A673 (cell line): ENCODE measurements around the gene VWA2. TPM values are rescaled to one million over a fixed set of nuclear protein-coding genes. Genes with fewer than 3 reads are reported as not detected.
A peak's percentile ranks its signal among the peaks of the same experiment; 100 is the strongest.

Experiments
- BruUV-seq: library from RNA; stranded (reverse); fragments of 400-500 nt; replicated peaks from 2 replicates; lab custom pipeline; 2021; lab: Mats Ljungman, UMichigan
- CTCF ChIA-PET: fragments of 300-600 bp; sonication (Branson Sonifier 250); formaldehyde crosslinking; loops from one replicate; lab custom pipeline; 2022; ENCODE audit warnings: antibody characterized with exemption; lab: Charles Lee
- POLR2A ChIA-PET: fragments of 300-600 bp; sonication (Branson Sonifier 250); formaldehyde crosslinking; loops from one replicate; lab custom pipeline; 2022; ENCODE audit warnings: antibody characterized with exemption; ENCODE audit not compliant: low non-redundant PET; lab: Charles Lee
- DNase-seq: peaks from one replicate; pipeline ENCODE4 v3.0.0-alpha.2; 2015; ENCODE audit warnings: low spot score
- H3K27ac ChIP-seq: fragments of 200-600 bp; sonication (generic); 2 replicates; pipeline ENCODE4 v1.5.1; 2016; ENCODE audit warnings: mixed run types, low read depth, mild to moderate bottlenecking, mixed read lengths, antibody characterized with exemption, low read length; ENCODE audit not compliant: poor library complexity, severe bottlenecking
- H3K27me3 ChIP-seq: fragments of 200-600 bp; sonication (generic); replicated peaks from 2 replicates; pipeline ENCODE4 v1.6.1; 2017; ENCODE audit warnings: mixed run types, low read depth, mild to moderate bottlenecking, mixed read lengths, antibody characterized with exemption, low read length; ENCODE audit not compliant: insufficient read depth, poor library complexity
- H3K36me3 ChIP-seq: fragments of 200-600 bp; sonication (generic); 2 replicates; pipeline ENCODE4 v1.6.1; 2016; ENCODE audit warnings: mixed run types, mild to moderate bottlenecking, mixed read lengths, antibody characterized with exemption, low read length; ENCODE audit not compliant: insufficient read depth, poor library complexity, severe bottlenecking
- H3K4me1 ChIP-seq: fragments of 200-600 bp; sonication (generic); 2 replicates; pipeline ENCODE4 v1.6.1; 2017; ENCODE audit warnings: mixed run types, mild to moderate bottlenecking, mixed read lengths, antibody characterized with exemption, low read length; ENCODE audit not compliant: insufficient read depth, poor library complexity, severe bottlenecking
- H3K4me3 ChIP-seq: fragments of 200-600 bp; sonication (generic); 2 replicates; pipeline ENCODE4 v1.5.1; 2016; ENCODE audit warnings: low read depth, mixed run types, mild to moderate bottlenecking, mixed read lengths, low read length; ENCODE audit not compliant: poor library complexity, severe bottlenecking
- H3K9me3 ChIP-seq: fragments of 200-600 bp; sonication (generic); 2 replicates; pipeline ENCODE4 v1.6.1; 2016; ENCODE audit warnings: mixed run types, low read depth, mild to moderate bottlenecking, mixed read lengths, antibody characterized with exemption, low read length; ENCODE audit not compliant: poor library complexity, severe bottlenecking
- CTCF ChIP-seq: fragments of 300-800, 200-600 bp; sonication (generic); conservative IDR thresholded peaks from 2 replicates; pipeline ENCODE4 v1.5.1; 2017; ENCODE audit warnings: low read depth, mild to moderate bottlenecking, antibody characterized with exemption, low read length, moderate library complexity, mixed read lengths
- EZH2 ChIP-seq: fragments of 200-600 bp; sonication (generic); IDR thresholded peaks from 2 replicates; pipeline ENCODE4 v1.6.1; 2017; ENCODE audit warnings: borderline replicate concordance, low read depth, mild to moderate bottlenecking, mixed read lengths, antibody characterized with exemption, low read length; ENCODE audit not compliant: poor library complexity, severe bottlenecking
- intact Hi-C: fragments of 100-400 bp; cut with micrococcal nuclease; formaldehyde crosslinking; loops from one replicate; pipeline ENCODE4 v1.10.0; 2022; ENCODE audit not compliant: unreplicated experiment
- total RNA-seq: library from RNA; stranded (reverse); gene quantifications from 2 replicates; pipeline ENCODE4 v1.2.3, GENCODE V29; 2021

VWA2 gene
- total RNA-seq, 1 experiment from 2014 or later: not detected

GRCh38 chr10:114223066-114223465 is 16.0 kb upstream of the VWA2 start:
- no TSS peak for BruUV-seq
- CTCF ChIA-PET: no interaction called here
- intact Hi-C loops: no loop called here
- POLR2A ChIA-PET: no interaction called here
- Histone ChIP-seq H3K36me3 (no peaks in the 10 kb centered on the region), H3K9me3 (no peaks in the 10 kb centered on the region), H3K4me3 (no peak overlapping the region), H3K27me3 (peaks cover 96% of the 10 kb centered on the region), H3K27ac (no peak overlapping the region), H3K4me1 (no peaks in the 10 kb centered on the region)
- no peak for DNase-seq
- TF ChIP-seq CTCF: no peak
- no peak for TF ChIP-seq EZH2

DNA sequence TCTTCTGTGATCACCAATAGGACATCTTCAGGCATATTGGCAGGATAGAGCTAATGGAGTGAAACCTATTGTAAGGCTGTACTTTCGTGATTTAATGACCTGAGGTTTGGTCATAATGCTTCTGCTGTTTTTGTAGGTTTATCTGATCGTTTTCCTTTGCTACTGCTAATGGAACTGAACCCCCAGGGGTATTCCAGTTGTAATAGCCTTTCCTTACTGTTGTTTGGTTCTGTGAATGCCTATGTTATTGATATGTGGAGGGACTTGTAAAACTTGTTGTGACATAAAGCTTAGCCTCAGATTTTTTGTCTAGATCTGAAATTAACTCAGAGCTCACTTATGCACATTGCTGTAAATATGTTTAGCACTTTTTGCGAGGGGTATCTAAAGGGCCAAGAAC is 10.9 kb upstream of the VWA2 start:
- Histone ChIP-seq H3K27ac (no peak overlapping the region), H3K4me1 (peaks cover 17% of the 10 kb centered on the region), H3K4me3 (no peak overlapping the region), H3K36me3 (no peaks in the 10 kb centered on the region), H3K9me3 (no peaks in the 10 kb centered on the region), H3K27me3 (peaks cover 67% of the 10 kb centered on the region)
- intact Hi-C loops: no loop called here
- TF ChIP-seq EZH2 (no peak), CTCF (no peak)
- CTCF ChIA-PET: no interaction called here
- no peak for DNase-seq
- POLR2A ChIA-PET: no interaction called here
- BruUV-seq: no TSS peak

DNA sequence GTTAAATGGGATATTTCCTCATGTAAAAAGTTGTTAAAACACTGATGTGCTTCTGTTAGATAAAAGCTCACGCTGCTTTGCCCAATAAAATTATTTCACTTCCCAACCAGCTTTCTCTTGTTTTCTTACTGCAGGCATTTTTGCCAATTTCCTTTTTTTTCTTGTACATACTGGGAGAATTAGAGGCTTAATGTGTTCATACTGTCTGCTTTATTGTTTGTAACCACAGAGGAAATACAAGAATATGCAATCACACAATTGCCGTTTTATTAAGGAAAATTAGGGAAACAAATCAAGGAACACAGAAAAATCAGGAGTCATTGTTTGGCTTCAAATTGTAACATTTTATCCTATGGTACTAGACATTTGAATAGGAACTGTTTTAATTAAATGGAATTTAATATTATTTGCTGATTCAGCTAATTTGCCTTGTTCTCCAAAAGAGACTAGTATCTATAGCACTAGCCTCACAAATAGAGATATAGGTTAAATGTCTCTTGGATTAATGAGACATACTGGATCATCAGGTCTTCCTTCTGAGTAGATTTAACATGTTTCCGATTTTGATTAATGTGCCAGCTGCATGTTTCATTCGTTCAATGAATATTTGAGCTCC is 6.4 kb upstream of the VWA2 start:
- H3K4me1 ChIP-seq: peaks cover 27% of the 10 kb centered on the region

More for the DNA sequence above, 6.4 kb upstream of the VWA2 start:
- BruUV-seq: no TSS peak
- Histone ChIP-seq H3K4me3 (no peak overlapping the region), H3K27me3 (peaks cover 58% of the 10 kb centered on the region), H3K27ac (no peak overlapping the region), H3K36me3 (no peaks in the 10 kb centered on the region), H3K9me3 (no peaks in the 10 kb centered on the region)
- TF ChIP-seq EZH2: no peak
- no peak for TF ChIP-seq CTCF
- ChIA-PET CTCF (no interaction called here), POLR2A (no interaction called here)
- peak; percentile 86 for DNase-seq
- intact Hi-C loops: no loop called here
